AG10803 (cell line): ENCODE results near the gene GPA33.

Experiments used
- DNase-seq: peaks from one replicate; pipeline ENCODE4 v3.0.0; 2010; ENCODE audit warnings: low read depth
- H3K4me3 ChIP-seq: 2 replicates; pipeline ENCODE4 v1.5.1; 2011; ENCODE audit warnings: mild to moderate bottlenecking, low read length, control low read depth
- TF ChIP-seq, protein P1 (sequence below): conservative IDR thresholded peaks from 2 replicates; pipeline ENCODE4 v1.5.1; 2011; ENCODE audit warnings: mild to moderate bottlenecking, low read length, control low read depth, inconsistent platforms

The GPA33 gene

GRCh38 chr1:167081594-167082156, 8.5 kb downstream of the GPA33 start:
- TF ChIP-seq, protein P1, sequence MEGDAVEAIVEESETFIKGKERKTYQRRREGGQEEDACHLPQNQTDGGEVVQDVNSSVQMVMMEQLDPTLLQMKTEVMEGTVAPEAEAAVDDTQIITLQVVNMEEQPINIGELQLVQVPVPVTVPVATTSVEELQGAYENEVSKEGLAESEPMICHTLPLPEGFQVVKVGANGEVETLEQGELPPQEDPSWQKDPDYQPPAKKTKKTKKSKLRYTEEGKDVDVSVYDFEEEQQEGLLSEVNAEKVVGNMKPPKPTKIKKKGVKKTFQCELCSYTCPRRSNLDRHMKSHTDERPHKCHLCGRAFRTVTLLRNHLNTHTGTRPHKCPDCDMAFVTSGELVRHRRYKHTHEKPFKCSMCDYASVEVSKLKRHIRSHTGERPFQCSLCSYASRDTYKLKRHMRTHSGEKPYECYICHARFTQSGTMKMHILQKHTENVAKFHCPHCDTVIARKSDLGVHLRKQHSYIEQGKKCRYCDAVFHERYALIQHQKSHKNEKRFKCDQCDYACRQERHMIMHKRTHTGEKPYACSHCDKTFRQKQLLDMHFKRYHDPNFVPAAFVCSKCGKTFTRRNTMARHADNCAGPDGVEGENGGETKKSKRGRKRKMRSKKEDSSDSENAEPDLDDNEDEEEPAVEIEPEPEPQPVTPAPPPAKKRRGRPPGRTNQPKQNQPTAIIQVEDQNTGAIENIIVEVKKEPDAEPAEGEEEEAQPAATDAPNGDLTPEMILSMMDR, result no peak
- H3K4me3 ChIP-seq, result no peak overlapping the region
- DNase-seq, result no peak

DNA sequence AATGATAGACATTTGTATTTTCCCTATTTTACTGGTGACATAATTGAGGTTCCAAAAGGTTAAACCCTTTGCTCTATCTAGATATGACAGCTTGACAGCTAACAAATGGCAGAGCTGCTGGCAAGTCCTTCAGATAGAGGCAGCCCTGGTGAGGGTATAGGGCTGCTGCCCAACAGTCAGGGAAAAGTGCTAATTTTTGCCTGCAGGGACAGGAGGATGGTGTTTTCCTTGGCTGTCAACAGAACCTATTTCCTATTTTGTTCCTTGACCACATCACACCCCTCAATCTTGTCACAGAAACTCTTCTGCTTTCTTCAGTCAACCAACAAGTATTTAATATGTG, 12.3 kb downstream of the GPA33 start:
- DNase-seq, result no peak
- no peak overlapping the region for H3K4me3 ChIP-seq
- TF ChIP-seq, protein P1, result no peak

- H3K4me3 ChIP-seq, result no peak overlapping the region
- DNase-seq, result no peak
- TF ChIP-seq, protein P1, result no peak
Measured at GRCh38 chr1:167077128-167077867, 12.9 kb downstream of the GPA33 start.

GRCh38 chr1:167076136-167076710, 14.0 kb downstream of the GPA33 start:
- H3K4me3 ChIP-seq, result no peak overlapping the region
- no peak for DNase-seq
- TF ChIP-seq, protein P1, result no peak

DNA sequence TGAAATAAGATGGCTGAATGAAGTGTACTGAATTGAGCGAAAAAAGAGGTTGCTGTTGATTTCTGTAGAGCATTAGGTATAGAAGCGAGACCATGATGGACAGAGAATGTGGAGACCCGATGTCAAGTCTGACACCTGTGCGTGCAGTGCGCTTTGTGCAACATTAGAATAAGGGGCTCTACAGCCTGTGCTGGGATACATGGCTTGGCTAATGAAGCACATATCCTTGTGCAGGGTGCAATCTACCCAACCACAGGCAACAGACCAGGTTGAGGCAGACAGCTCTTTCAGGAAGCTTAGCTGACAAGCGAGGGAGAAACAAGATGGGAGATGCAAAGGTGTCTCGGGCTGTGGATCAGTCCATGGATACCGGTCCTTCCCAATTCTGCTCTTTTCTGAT, 18.9 kb downstream of the GPA33 start:
- TF ChIP-seq, protein P1, result no peak
- no peak for DNase-seq
- H3K4me3 ChIP-seq, result no peak overlapping the region

GRCh38 chr1:167068761-167069160, 21.4 kb downstream of the GPA33 start:
- no peak overlapping the region for H3K4me3 ChIP-seq
- no peak for DNase-seq
- TF ChIP-seq, protein P1, result no peak

DNA sequence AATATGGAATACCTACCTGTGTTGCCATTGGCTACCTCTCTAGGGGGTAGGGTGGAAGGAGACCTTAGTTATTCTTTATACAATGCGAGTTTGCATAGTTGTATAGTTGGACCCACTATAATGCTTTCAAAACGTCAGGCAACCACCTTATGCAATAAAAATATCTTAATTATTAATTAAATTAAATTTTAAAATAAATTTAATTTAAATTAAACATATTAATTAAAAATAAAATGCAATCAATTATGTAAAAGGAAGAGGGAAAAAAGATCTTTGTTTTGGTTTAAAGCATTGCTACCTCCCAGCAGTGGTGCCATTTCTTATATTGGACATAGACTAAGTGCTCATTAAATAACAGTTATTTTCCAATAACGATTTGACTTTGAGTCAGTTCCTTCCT, 22.3 kb downstream of the GPA33 start:
- TF ChIP-seq, protein P1, result no peak
- no peak overlapping the region for H3K4me3 ChIP-seq
- DNase-seq, result no peak
